ENCODE data around the gene DLX5.

The DLX5 gene

DNA sequence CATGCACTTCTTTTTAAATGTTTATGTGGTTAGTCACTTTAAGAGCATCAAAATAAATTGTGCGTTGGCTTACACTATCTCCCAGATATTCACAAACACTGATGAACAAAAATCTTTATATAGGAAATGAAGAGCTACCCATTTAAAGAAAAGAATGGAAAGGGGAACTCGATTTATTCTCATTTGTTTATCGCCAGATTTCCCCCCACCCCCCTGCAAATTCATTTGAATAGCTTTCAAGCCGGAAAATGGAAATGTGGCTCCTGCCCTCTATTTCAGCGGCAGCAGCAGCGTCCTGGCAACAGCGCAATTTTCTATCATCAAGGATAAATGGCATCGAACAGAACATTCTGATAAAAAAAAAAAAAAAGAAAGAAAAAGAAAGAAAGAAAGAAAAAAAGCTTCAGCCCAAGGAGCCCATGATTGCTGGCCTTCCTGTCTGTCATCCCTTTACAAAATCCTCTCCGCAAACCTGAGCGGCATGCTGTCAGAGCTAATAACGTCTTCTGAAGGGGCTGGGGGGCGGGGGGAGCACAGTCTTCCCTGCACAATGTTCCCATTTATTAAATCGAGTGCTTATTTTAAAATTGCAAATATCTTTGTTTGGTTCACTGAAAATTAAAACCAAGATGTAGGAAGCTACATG is 33.0 kb downstream of the DLX5 start:
- no peak overlapping the region for H3K27ac ChIP-seq
- TF ChIP-seq, protein P1, sequence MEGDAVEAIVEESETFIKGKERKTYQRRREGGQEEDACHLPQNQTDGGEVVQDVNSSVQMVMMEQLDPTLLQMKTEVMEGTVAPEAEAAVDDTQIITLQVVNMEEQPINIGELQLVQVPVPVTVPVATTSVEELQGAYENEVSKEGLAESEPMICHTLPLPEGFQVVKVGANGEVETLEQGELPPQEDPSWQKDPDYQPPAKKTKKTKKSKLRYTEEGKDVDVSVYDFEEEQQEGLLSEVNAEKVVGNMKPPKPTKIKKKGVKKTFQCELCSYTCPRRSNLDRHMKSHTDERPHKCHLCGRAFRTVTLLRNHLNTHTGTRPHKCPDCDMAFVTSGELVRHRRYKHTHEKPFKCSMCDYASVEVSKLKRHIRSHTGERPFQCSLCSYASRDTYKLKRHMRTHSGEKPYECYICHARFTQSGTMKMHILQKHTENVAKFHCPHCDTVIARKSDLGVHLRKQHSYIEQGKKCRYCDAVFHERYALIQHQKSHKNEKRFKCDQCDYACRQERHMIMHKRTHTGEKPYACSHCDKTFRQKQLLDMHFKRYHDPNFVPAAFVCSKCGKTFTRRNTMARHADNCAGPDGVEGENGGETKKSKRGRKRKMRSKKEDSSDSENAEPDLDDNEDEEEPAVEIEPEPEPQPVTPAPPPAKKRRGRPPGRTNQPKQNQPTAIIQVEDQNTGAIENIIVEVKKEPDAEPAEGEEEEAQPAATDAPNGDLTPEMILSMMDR (IDR thresholded peaks at IDR 0.05) = no peak
- no peak for TF ChIP-seq ZFX (IDR thresholded peaks at IDR 0.05; ENCODE audit: borderline replicate concordance)

DNA sequence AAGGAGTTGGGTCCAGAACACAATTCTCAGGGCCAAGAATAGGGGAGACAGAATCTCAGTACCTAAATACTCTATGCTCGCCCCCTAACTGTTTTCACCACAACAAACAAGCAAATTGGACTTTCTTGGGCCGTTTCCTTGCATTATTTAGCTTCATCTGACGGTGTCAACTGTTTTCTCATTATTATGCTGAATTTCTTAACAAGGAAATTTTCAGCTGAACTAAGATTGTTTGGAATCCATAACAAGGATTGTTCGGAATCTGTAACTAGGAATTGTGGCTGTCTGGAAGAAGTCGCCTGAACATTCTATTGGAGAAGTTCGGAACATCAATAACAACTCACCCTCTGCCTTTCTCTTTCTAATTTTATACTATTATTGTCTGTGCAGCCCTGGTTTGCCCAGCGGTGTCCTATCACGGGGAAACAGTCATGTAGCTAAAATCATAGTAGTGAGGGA is 34.7 kb downstream of the DLX5 start:
- TF ChIP-seq, protein P1 (IDR thresholded peaks at IDR 0.05) = no peak
- TF ChIP-seq ZFX (IDR thresholded peaks at IDR 0.05; ENCODE audit: borderline replicate concordance) = no peak

DNA sequence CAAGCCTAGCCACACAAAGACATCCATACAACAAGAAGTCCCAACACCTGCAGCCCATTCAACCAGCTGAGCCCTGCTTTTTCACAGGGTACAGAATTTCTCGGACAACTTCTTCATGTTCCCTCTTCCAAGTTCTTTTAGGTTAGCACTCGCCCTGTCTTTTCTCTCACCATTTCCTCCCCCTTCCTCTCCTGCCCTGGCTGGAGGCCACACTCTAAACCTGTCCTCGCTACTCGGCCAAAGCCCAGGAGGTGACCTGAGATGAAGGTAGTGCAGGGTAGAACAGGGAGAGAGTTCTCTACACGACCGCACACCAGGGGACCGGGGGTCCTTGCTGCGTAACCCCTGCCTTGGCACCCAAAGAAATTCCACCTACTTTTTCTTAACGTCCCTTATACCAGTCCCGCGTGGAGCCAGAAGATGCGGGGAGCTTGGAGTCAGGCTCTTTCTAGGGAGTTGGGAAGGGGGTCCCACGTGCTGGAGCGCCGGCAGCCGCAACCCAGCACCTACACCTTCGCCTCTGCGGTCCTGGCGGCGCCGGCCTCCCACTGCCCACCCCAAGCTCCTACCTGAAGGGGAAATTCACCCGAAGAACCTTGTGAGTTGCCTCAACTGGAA is 35.3 kb downstream of the DLX5 start:
- TF ChIP-seq, protein P1 (IDR thresholded peaks at IDR 0.05) = no peak
- TF ChIP-seq ZFX (IDR thresholded peaks at IDR 0.05; ENCODE audit: borderline replicate concordance) = no peak
- H3K27ac ChIP-seq = no peak overlapping the region

More for the DNA sequence above, 34.7 kb downstream of the DLX5 start:
- H3K27ac ChIP-seq = no peak overlapping the region

DNA sequence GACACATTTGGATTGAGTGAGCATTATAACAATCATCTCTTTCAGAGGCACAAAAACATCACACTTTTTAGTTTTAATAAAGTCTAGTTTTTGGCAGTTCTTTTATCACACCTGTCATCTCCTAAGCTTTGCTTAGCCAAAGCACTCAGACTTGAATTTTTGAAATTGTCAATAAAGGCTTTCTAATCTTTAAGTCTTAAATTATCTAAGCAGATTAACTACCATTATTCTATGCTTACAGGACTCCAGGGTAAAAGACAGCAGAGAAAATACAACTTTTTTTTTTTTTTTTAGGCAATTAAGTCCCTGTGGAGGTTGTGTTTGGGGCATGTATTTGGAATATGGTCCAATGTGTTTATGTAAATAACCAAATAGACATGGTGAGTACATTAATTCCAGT is 36.9 kb downstream of the DLX5 start:
- TF ChIP-seq ZFX (IDR thresholded peaks at IDR 0.05; ENCODE audit: borderline replicate concordance) = no peak
- TF ChIP-seq, protein P1 (IDR thresholded peaks at IDR 0.05) = no peak
- no peak overlapping the region for H3K27ac ChIP-seq

DNA sequence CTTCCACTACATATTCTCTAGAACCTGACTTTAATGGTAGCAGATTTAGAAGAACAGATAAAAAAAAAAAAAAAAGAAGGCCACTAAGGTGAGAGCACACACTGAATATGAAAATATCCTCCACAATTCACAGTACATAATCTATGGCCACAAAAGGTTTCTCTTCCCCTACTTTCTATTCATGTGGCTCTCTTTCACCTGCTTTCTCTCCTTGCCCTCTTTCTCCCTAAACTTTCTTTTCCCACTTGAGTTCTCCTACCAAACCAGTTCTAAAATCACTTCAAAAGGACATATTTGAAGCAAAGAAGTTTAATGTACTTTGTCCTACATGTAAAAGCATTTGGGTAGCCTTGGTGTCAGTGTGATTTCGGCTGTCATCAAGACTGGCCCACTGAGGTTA is 37.7 kb downstream of the DLX5 start:
- H3K27ac ChIP-seq = no peak overlapping the region
- TF ChIP-seq ZFX (IDR thresholded peaks at IDR 0.05; ENCODE audit: borderline replicate concordance) = no peak
- TF ChIP-seq, protein P1 (IDR thresholded peaks at IDR 0.05) = no peak

DNA sequence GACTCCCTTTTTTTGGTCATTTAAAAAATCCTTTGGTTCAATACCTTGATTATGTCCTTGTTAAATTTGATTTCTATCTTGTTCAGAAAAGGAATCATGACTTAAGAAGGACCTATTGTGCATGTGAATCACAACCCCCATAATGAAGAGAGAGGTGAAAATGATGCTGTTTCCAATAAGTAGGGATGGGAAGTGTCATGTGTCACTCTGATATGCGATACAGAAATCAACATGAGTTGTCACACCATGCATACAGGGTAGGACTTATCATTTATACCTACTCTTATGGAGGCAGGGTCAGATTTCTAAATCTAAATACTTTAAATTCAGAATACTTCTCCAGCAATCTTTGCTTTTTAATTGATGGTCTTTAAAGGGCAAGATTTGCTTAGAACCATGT is 38.6 kb downstream of the DLX5 start:
- TF ChIP-seq ZFX (IDR thresholded peaks at IDR 0.05; ENCODE audit: borderline replicate concordance) = no peak
- TF ChIP-seq, protein P1 (IDR thresholded peaks at IDR 0.05) = no peak
- H3K27ac ChIP-seq = no peak overlapping the region

DNA sequence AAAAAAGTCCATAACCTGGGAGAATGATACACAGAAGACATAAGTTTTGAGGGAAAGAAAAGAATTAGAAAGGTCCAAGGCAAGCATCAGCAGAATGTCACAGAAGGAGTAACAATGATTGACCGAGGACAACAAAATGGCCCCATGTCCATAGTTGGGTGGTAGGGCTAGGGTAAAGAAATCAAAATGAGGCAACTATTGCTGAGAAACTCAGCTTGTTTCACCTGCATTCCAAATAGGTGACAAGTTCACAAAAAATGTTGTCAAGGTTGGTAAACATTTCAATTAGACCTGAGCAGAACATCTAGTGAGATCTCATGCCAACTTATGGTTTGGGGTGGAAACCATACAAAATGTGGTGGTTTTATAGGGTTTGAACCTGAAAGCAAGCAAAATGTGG is 42.0 kb downstream of the DLX5 start:
- no peak for TF ChIP-seq ZFX (IDR thresholded peaks at IDR 0.05; ENCODE audit: borderline replicate concordance)
- TF ChIP-seq, protein P1 (IDR thresholded peaks at IDR 0.05) = no peak

More for the DNA sequence above, 42.0 kb downstream of the DLX5 start:
- H3K27ac ChIP-seq = no peak overlapping the region

All from 22Rv1 (cell line).